ENCODE results near the gene KNSTRN.

KNSTRN gene

GRCh38 chr15:40392986-40393948, 10.7 kb downstream of the KNSTRN start:
- Histone ChIP-seq H3K9me3 (ENCODE audit: insufficient read depth, low read length) (no peaks in the 10 kb centered on the region), H3K4me1 (ENCODE audit: insufficient read depth, insufficient read length) (no peaks in the 10 kb centered on the region), H3K27me3 (ENCODE audit: insufficient read depth, insufficient read length) (no peaks in the 10 kb centered on the region), H3K36me3 (ENCODE audit: insufficient read depth, insufficient read length, low read length) (peaks cover 54% of the 10 kb centered on the region), H3K9ac (ENCODE audit: insufficient read length, low read depth) (no peak overlapping the region), H3K4me3 (ENCODE audit: insufficient read length, low read depth) (no peak overlapping the region)
- DNase-seq (ENCODE audit: low read depth, low spot score), result no peak
- TF ChIP-seq ZNF274 (IDR thresholded peaks at IDR 0.05; ENCODE audit: low read depth, low read length) (no peak), YY1 (IDR thresholded peaks at IDR 0.05; ENCODE audit: insufficient read depth, insufficient read length) (no peak), SUZ12 (IDR thresholded peaks at IDR 0.05; ENCODE audit: extremely low read depth, insufficient read depth, insufficient read length) (no peak)

DNA sequence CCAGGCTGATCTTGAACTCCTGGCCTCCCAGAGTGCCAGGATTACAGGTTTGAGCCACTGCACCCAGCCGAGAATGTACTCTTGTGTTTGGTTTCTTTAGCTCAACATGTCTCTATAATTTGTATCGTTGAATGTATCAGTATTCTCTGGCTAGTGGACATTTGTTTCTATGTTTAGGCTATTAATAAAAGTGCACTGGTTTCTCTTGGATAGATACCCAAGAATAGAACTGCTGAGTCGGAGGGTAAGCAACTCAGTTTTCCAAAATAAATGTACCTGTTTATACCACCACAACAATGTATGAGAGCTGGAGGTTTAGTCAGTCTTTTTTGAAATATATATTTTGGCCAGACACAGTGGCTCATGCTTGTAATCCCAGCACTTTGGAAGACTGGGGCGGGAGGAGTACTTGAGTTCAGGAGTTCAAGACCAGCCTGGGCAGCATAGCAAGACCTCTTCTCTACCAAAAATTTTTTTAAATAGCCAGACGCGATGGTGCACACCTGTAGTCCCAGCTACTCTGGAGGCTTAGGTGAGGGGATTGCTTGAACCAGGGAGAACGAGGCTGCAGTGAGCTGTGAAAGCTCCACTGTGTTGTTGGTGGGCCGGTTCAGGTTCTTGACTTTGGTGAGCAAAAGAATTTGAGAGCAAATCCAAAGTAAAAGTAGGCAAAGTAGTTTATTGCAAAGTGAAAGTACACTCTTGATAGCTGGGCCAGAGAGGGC, 15.3 kb downstream of the KNSTRN start:
- Histone ChIP-seq H3K9me3 (ENCODE audit: insufficient read depth, low read length) (no peaks in the 10 kb centered on the region), H3K4me3 (ENCODE audit: insufficient read length, low read depth) (no peak overlapping the region), H3K4me1 (ENCODE audit: insufficient read depth, insufficient read length) (no peaks in the 10 kb centered on the region), H3K27me3 (ENCODE audit: insufficient read depth, insufficient read length) (no peaks in the 10 kb centered on the region), H3K36me3 (ENCODE audit: insufficient read depth, insufficient read length, low read length) (peaks cover 27% of the 10 kb centered on the region), H3K9ac (ENCODE audit: insufficient read length, low read depth) (no peak overlapping the region)
- no peak for DNase-seq (ENCODE audit: low read depth, low spot score)
- no peak for TF ChIP-seq ZNF274 (IDR thresholded peaks at IDR 0.05; ENCODE audit: low read depth, low read length)
- no peak for TF ChIP-seq SUZ12 (IDR thresholded peaks at IDR 0.05; ENCODE audit: extremely low read depth, insufficient read depth, insufficient read length)
- TF ChIP-seq YY1 (IDR thresholded peaks at IDR 0.05; ENCODE audit: insufficient read depth, insufficient read length), result no peak

DNA sequence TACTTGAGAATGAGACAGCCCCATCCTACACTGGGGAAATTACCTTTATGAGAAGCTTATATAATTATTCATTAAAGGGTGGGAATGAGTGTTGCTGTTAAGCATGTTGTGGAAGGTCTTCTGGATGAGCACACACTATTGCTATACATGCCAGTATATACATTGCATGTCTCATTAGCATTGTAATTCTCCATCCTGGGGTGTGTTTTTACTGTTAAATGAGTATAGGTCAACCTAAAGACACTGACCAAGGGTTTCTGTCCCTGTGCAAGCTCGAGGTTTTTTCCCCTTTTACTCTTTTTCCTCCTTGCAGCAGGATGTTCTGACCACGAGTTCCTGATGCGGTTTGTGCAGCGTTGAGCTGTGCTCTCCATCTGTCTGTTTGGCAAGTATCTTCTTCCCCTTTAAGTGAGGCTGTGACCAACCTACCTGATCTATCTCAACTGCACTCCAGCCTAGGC, 15.9 kb downstream of the KNSTRN start:
- no peak for DNase-seq (ENCODE audit: low read depth, low spot score)
- H3K36me3 ChIP-seq (ENCODE audit: insufficient read depth, insufficient read length, low read length), result peaks cover 22% of the 10 kb centered on the region
- H3K9ac ChIP-seq (ENCODE audit: insufficient read length, low read depth), result no peak overlapping the region

GRCh38 chr15:40399370-40399769, 16.8 kb downstream of the KNSTRN start:
- Histone ChIP-seq H3K9me3 (ENCODE audit: insufficient read depth, low read length) (no peaks in the 10 kb centered on the region), H3K36me3 (ENCODE audit: insufficient read depth, insufficient read length, low read length) (peaks cover 13% of the 10 kb centered on the region), H3K9ac (ENCODE audit: insufficient read length, low read depth) (no peak overlapping the region), H3K4me3 (ENCODE audit: insufficient read length, low read depth) (no peak overlapping the region), H3K4me1 (ENCODE audit: insufficient read depth, insufficient read length) (no peaks in the 10 kb centered on the region), H3K27me3 (ENCODE audit: insufficient read depth, insufficient read length) (no peaks in the 10 kb centered on the region)
- TF ChIP-seq YY1 (IDR thresholded peaks at IDR 0.05; ENCODE audit: insufficient read depth, insufficient read length) (no peak), SUZ12 (IDR thresholded peaks at IDR 0.05; ENCODE audit: extremely low read depth, insufficient read depth, insufficient read length) (no peak), ZNF274 (IDR thresholded peaks at IDR 0.05; ENCODE audit: low read depth, low read length) (no peak)
- DNase-seq (ENCODE audit: low read depth, low spot score), result no peak

More for the DNA sequence above, 15.9 kb downstream of the KNSTRN start:
- Histone ChIP-seq H3K9me3 (ENCODE audit: insufficient read depth, low read length) (no peaks in the 10 kb centered on the region), H3K27me3 (ENCODE audit: insufficient read depth, insufficient read length) (no peaks in the 10 kb centered on the region), H3K4me1 (ENCODE audit: insufficient read depth, insufficient read length) (no peaks in the 10 kb centered on the region), H3K4me3 (ENCODE audit: insufficient read length, low read depth) (no peak overlapping the region)
- no peak for TF ChIP-seq YY1 (IDR thresholded peaks at IDR 0.05; ENCODE audit: insufficient read depth, insufficient read length)
- TF ChIP-seq ZNF274 (IDR thresholded peaks at IDR 0.05; ENCODE audit: low read depth, low read length), result no peak
- TF ChIP-seq SUZ12 (IDR thresholded peaks at IDR 0.05; ENCODE audit: extremely low read depth, insufficient read depth, insufficient read length), result no peak

GRCh38 chr15:40405501-40406381, 23.2 kb downstream of the KNSTRN start, which contains the start of gene IVD:
Gene IVD (plus strand): TSS chr15:40405795. CDS start chr15:40405828, 33 bp downstream.
- Histone ChIP-seq H3K9me3 (ENCODE audit: insufficient read depth, low read length) (no peaks in the 10 kb centered on the region), H3K4me3 (ENCODE audit: insufficient read length, low read depth) (peak within 1 kb of the TSS; percentile 92), H3K4me1 (ENCODE audit: insufficient read depth, insufficient read length) (no peaks in the 10 kb centered on the region), H3K27me3 (ENCODE audit: insufficient read depth, insufficient read length) (no peaks in the 10 kb centered on the region), H3K9ac (ENCODE audit: insufficient read length, low read depth) (peak within 1 kb of the TSS; percentile 97), H3K36me3 (ENCODE audit: insufficient read depth, insufficient read length, low read length) (peaks cover 40% of the 10 kb centered on the region)
- DNase-seq (ENCODE audit: low read depth, low spot score), result peak; percentile 85
- no peak for TF ChIP-seq ZNF274 (IDR thresholded peaks at IDR 0.05; ENCODE audit: low read depth, low read length)
- peak; percentile 33 for TF ChIP-seq YY1 (IDR thresholded peaks at IDR 0.05; ENCODE audit: insufficient read depth, insufficient read length)
- no peak for TF ChIP-seq SUZ12 (IDR thresholded peaks at IDR 0.05; ENCODE audit: extremely low read depth, insufficient read depth, insufficient read length)

DNA sequence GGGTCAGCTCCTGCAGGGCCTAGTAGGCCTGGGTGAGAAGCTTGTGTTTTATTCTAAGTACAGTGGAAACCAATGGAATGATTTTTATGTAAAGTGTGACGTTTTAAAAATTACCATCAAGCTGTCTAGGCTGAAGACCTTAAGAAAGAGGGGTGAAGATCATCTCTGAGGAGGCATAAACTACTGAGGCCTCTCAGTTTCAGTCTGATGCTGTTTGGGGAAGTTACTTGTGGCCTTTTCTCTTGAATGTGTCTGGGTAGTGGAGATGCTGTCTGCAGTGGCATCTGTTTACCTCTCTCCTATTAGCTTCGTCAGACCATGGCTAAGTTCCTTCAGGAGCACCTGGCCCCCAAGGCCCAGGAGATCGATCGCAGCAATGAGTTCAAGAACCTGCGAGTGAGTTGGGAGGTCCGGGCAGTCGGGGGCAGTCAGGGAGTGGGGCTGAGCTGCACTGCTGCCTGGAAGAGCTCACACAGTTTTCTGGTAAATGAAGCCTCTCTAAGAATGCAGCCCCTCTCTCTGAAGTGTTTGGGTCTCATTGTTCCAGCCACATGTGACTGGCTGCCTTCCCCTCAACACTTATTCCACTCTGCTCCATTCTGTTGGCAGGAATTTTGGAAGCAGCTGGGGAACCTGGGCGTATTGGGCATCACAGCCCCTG, 24.9 kb downstream of the KNSTRN start:
- Histone ChIP-seq H3K36me3 (ENCODE audit: insufficient read depth, insufficient read length, low read length) (peaks cover 52% of the 10 kb centered on the region), H3K4me1 (ENCODE audit: insufficient read depth, insufficient read length) (no peaks in the 10 kb centered on the region), H3K4me3 (ENCODE audit: insufficient read length, low read depth) (peak overlapping the region; percentile 2), H3K9ac (ENCODE audit: insufficient read length, low read depth) (peak overlapping the region; percentile 53), H3K9me3 (ENCODE audit: insufficient read depth, low read length) (no peaks in the 10 kb centered on the region), H3K27me3 (ENCODE audit: insufficient read depth, insufficient read length) (no peaks in the 10 kb centered on the region)
- TF ChIP-seq SUZ12 (IDR thresholded peaks at IDR 0.05; ENCODE audit: extremely low read depth, insufficient read depth, insufficient read length) (no peak), YY1 (IDR thresholded peaks at IDR 0.05; ENCODE audit: insufficient read depth, insufficient read length) (no peak), ZNF274 (IDR thresholded peaks at IDR 0.05; ENCODE audit: low read depth, low read length) (no peak)
- DNase-seq (ENCODE audit: low read depth, low spot score), result no peak

All from NT2/D1 (cell line).